ENCODE results near the gene RBP4.

DNA sequence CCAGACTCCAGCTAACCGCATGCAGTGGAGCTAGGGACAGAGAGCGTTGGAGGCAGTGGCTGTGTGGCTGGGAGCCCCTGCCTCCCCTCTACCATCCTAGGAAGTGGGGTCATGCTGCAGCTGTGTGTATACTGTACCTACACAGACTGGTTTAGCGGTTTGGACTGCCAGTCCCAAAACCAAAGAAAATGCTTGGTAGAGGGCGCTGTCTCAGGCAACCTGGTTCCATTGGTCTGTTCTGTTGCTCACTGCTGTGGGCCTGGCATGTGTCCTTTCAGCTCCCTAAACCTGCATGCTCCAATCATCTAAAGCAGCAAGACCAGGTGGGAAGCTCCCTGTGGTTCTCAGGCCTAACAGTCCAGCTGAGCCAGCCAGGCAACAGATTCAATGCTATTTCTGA lies 4.5 kb downstream of the RBP4 start:
- TF ChIP-seq, protein P1, sequence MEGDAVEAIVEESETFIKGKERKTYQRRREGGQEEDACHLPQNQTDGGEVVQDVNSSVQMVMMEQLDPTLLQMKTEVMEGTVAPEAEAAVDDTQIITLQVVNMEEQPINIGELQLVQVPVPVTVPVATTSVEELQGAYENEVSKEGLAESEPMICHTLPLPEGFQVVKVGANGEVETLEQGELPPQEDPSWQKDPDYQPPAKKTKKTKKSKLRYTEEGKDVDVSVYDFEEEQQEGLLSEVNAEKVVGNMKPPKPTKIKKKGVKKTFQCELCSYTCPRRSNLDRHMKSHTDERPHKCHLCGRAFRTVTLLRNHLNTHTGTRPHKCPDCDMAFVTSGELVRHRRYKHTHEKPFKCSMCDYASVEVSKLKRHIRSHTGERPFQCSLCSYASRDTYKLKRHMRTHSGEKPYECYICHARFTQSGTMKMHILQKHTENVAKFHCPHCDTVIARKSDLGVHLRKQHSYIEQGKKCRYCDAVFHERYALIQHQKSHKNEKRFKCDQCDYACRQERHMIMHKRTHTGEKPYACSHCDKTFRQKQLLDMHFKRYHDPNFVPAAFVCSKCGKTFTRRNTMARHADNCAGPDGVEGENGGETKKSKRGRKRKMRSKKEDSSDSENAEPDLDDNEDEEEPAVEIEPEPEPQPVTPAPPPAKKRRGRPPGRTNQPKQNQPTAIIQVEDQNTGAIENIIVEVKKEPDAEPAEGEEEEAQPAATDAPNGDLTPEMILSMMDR (IDR thresholded peaks at IDR 0.05), result no peak
- TF ChIP-seq POLR2A (IDR thresholded peaks at IDR 0.05) (no peak), EP300 (IDR thresholded peaks at IDR 0.05) (no peak)
